ENCODE data around the gene LHCGR.

GRCh38 chr2:48767330-48767729 lies 11.8 kb upstream of the LHCGR start:
- TF ChIP-seq EP300 (IDR thresholded peaks at IDR 0.05) = no peak
- TF ChIP-seq POLR2A (IDR thresholded peaks at IDR 0.05) = no peak
- TF ChIP-seq, protein P1, sequence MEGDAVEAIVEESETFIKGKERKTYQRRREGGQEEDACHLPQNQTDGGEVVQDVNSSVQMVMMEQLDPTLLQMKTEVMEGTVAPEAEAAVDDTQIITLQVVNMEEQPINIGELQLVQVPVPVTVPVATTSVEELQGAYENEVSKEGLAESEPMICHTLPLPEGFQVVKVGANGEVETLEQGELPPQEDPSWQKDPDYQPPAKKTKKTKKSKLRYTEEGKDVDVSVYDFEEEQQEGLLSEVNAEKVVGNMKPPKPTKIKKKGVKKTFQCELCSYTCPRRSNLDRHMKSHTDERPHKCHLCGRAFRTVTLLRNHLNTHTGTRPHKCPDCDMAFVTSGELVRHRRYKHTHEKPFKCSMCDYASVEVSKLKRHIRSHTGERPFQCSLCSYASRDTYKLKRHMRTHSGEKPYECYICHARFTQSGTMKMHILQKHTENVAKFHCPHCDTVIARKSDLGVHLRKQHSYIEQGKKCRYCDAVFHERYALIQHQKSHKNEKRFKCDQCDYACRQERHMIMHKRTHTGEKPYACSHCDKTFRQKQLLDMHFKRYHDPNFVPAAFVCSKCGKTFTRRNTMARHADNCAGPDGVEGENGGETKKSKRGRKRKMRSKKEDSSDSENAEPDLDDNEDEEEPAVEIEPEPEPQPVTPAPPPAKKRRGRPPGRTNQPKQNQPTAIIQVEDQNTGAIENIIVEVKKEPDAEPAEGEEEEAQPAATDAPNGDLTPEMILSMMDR (IDR thresholded peaks at IDR 0.05) = no peak
